PC-9 (cell line): ENCODE data around the gene PROSER3. TPM values are rescaled to one million over a fixed set of nuclear protein-coding genes. Genes with fewer than 3 reads are reported as not detected.

ENCODE experiments used
- BruUV-seq: library from RNA; stranded (reverse); fragments of 400-500 nt; replicated peaks from 2 replicates; lab custom pipeline; 2021; lab: Mats Ljungman, UMichigan
- CTCF ChIA-PET: fragments of 300-600 bp; sonication (Branson Sonifier 250); formaldehyde crosslinking; loops from one replicate; lab custom pipeline; 2022; ENCODE audit warnings: antibody characterized with exemption; lab: Charles Lee
- POLR2A ChIA-PET: fragments of 300-600 bp; sonication (Branson Sonifier 250); formaldehyde crosslinking; loops from one replicate; lab custom pipeline; 2022; ENCODE audit warnings: antibody characterized with exemption; ENCODE audit not compliant: unreplicated experiment; lab: Charles Lee
- DNase-seq, 2 experiments: peaks; one replicate each; pipeline versions ENCODE4 v3.0.0 to v3.0.0-alpha.2; 2015 to 2022; ENCODE audit warnings: mixed read lengths in 1 of 2
- H2AFZ ChIP-seq: fragments of 200-600 bp; sonication (generic); 2 replicates; pipeline ENCODE4 v1.8.1; 2017; ENCODE audit warnings: antibody characterized with exemption
- H3F3A ChIP-seq: fragments of 200-600 bp; sonication (generic); 2 replicates; pipeline ENCODE4 v1.8.1; 2017; ENCODE audit warnings: antibody characterized with exemption, mild to moderate bottlenecking, low read depth; ENCODE audit not compliant: insufficient read depth
- H3K27ac ChIP-seq: fragments of 200-600 bp; sonication (generic); 2 replicates; pipeline ENCODE4 v1.6.1; 2016; ENCODE audit warnings: mixed run types
- H3K27me3 ChIP-seq: fragments of 200-600 bp; sonication (generic); 2 replicates; pipeline ENCODE4 v1.6.1; 2016; ENCODE audit warnings: low read depth, mixed run types; ENCODE audit not compliant: insufficient read depth
- H3K36me3 ChIP-seq: fragments of 200-600 bp; sonication (generic); 2 replicates; pipeline ENCODE4 v1.6.1; 2016; ENCODE audit warnings: low read depth, mixed run types
- H3K4me1 ChIP-seq: fragments of 200-600 bp; sonication (generic); replicated peaks from 2 replicates; pipeline ENCODE4 v1.6.1; 2016; ENCODE audit warnings: mixed run types; ENCODE audit not compliant: insufficient read depth
- H3K4me2 ChIP-seq: fragments of 200-600 bp; sonication (generic); 2 replicates; pipeline ENCODE4 v1.6.1; 2017; ENCODE audit warnings: mixed run types
- H3K4me3 ChIP-seq: fragments of 200-600 bp; sonication (generic); 2 replicates; pipeline ENCODE4 v1.6.1; 2016; ENCODE audit warnings: mixed run types
- H3K79me2 ChIP-seq: fragments of 200-600 bp; sonication (generic); 2 replicates; pipeline ENCODE4 v1.6.1; 2017; ENCODE audit warnings: low read depth, mixed run types
- H3K9me2 ChIP-seq: fragments of 200-600 bp; sonication (generic); 2 replicates; pipeline ENCODE4 v1.8.1; 2017; ENCODE audit warnings: mild to moderate bottlenecking; ENCODE audit not compliant: insufficient read depth
- H3K9me3 ChIP-seq: fragments of 200-600 bp; sonication (generic); 2 replicates; pipeline ENCODE4 v1.8.1; 2016; ENCODE audit warnings: low read depth; ENCODE audit not compliant: insufficient read depth
- H4K20me1 ChIP-seq: fragments of 200-600 bp; sonication (generic); 2 replicates; pipeline ENCODE4 v1.8.1; 2017; ENCODE audit not compliant: insufficient read depth
- CTCF ChIP-seq: fragments of 200-600 bp; sonication (generic); conservative IDR thresholded peaks from 2 replicates; pipeline ENCODE4 v1.6.1; 2017; ENCODE audit warnings: mixed run types, antibody characterized with exemption, mild to moderate bottlenecking, moderate library complexity
- EZH2 ChIP-seq: fragments of 200-600 bp; sonication (generic); IDR thresholded peaks from 2 replicates; pipeline ENCODE4 v1.8.0; 2017; ENCODE audit warnings: antibody characterized with exemption, low read depth
- intact Hi-C: fragments of 100-400 bp; cut with micrococcal nuclease; formaldehyde crosslinking; loops from one replicate; pipeline ENCODE4 v1.10.0; 2022; ENCODE audit not compliant: unreplicated experiment
- total RNA-seq: library from RNA; stranded (reverse); gene quantifications from 2 replicates; pipeline ENCODE4 v1.2.3, GENCODE V29; 2021

The PROSER3 gene
- total RNA-seq, 1 experiment from 2014 or later = 52.2 TPM

- H3K4me1 ChIP-seq = no peaks in the 10 kb centered on the region
- H3K9me2 ChIP-seq = no peaks in the 10 kb centered on the region
- no peaks in the 10 kb centered on the region for H3K27me3 ChIP-seq
- POLR2A ChIA-PET = no interaction called here
- no peak for TF ChIP-seq CTCF
- TF ChIP-seq EZH2 = no peak
- BruUV-seq = no TSS peak
- DNase-seq = no peak
- H4K20me1 ChIP-seq = peaks cover 4% of the 10 kb centered on the region; the same call in 1 of the 2 replicates
- H3K27ac ChIP-seq = no peak overlapping the region
- no peaks in the 10 kb centered on the region for H3K9me3 ChIP-seq
- H3F3A ChIP-seq = no peaks in the 10 kb centered on the region
- intact Hi-C loops = no loop called here
- H2AFZ ChIP-seq = no peak overlapping the region
- H3K79me2 ChIP-seq = peaks cover 7% of the 10 kb centered on the region
- no peak overlapping the region for H3K4me3 ChIP-seq
- no peak overlapping the region for H3K4me2 ChIP-seq
- CTCF ChIA-PET = no interaction called here
- H3K36me3 ChIP-seq = no peaks in the 10 kb centered on the region; the same call in 1 of the 2 replicates
Observed at GRCh38 chr19:35724560-35724959, 33.4 kb upstream of the PROSER3 start.

DNA sequence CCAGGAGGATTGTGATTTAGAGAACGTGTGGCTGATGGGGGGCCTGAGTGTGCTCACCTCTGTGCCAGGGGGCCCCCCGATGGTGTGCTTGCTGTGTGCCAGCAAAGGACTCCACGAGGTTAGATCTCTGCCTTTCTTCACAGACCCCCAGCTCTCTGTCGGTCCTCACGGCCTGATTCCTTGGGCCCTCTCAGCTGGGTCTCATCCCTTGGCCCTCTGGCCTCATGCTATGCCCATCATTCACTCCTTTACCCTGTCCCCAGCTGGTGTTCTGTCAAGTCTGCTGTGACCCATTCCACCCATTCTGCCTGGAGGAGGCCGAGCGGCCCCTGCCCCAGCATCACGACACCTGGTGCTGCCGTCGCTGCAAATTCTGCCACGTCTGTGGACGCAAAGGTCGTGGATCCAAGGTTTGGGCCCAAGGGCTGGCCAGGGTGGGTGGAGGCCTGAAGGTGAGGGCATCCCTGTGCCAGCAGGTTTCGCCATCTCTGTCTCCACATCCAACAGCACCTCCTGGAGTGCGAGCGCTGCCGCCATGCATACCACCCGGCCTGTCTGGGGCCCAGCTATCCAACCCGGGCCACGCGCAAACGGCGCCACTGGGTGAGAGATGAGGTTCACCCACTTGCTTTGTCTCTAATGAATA lies 32.6 kb upstream of the PROSER3 start:
- no peak for DNase-seq
- Histone ChIP-seq H3K27me3 (no peaks in the 10 kb centered on the region), H3K4me3 (no peak overlapping the region), H2AFZ (no peak overlapping the region), H3K79me2 (no peaks in the 10 kb centered on the region), H3K9me2 (no peaks in the 10 kb centered on the region), H3K27ac (no peak overlapping the region), H3K4me1 (no peaks in the 10 kb centered on the region), H3K36me3 (no peaks in the 10 kb centered on the region; the same call in 1 of the 2 replicates), H3K4me2 (no peak overlapping the region), H3K9me3 (no peaks in the 10 kb centered on the region), H4K20me1 (no peaks in the 10 kb centered on the region), H3F3A (no peaks in the 10 kb centered on the region)
- BruUV-seq = no TSS peak
- POLR2A ChIA-PET = no interaction called here
- TF ChIP-seq CTCF = no peak
- TF ChIP-seq EZH2 = no peak
- intact Hi-C loops = no loop called here
- CTCF ChIA-PET = no interaction called here

GRCh38 chr19:35727053-35727955 lies 30.7 kb upstream of the PROSER3 start:
- no peaks in the 10 kb centered on the region for H4K20me1 ChIP-seq
- no peak overlapping the region for H3K4me2 ChIP-seq
- BruUV-seq = no TSS peak
- TF ChIP-seq EZH2 (no peak), CTCF (no peak)
- intact Hi-C loops = no loop called here
- ChIA-PET POLR2A (no interaction called here), CTCF (interaction anchor here (0.6 kb wide), 1 partner anchor 566 kb away, joined by 7 read pairs; no protein-coding TSS in a partner anchor)
- H3K9me3 ChIP-seq = no peaks in the 10 kb centered on the region
- no peaks in the 10 kb centered on the region for H3K4me1 ChIP-seq
- no peaks in the 10 kb centered on the region for H3K27me3 ChIP-seq
- H3K9me2 ChIP-seq = no peaks in the 10 kb centered on the region
- no peak overlapping the region for H2AFZ ChIP-seq
- H3F3A ChIP-seq = no peaks in the 10 kb centered on the region
- no peak for DNase-seq
- H3K36me3 ChIP-seq = no peaks in the 10 kb centered on the region; the same call in 1 of the 2 replicates
- H3K27ac ChIP-seq = no peak overlapping the region
- H3K4me3 ChIP-seq = no peak overlapping the region
- no peaks in the 10 kb centered on the region for H3K79me2 ChIP-seq
